ENCODE measurements around the gene ALKAL2.

Gene ALKAL2

DNA sequence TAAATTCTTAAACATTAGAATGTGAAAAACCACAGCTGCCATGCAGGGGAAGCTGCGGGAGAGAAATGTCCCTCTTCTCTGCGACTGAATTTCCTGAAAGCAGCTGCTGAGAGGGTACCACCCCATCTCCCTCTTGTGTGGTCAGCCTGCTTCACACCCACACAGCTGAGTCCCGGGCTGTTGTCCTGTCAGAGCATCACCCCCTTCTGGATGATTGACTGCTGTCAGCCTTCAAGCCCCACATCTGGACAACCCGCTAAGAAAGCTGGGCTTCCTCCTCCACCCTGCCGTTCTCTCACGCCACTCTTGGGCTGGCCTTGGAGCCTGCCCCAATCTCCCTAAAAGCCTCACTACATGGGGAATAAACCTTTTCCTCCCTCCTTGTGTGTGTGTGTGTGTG is 50.0 kb downstream of the ALKAL2 start:
- H3K27me3 ChIP-seq (ENCODE audit: insufficient read depth, low read length) = no peaks in the 10 kb centered on the region
- H3K4me2 ChIP-seq (ENCODE audit: low read length) = no peak overlapping the region
- H3K27ac ChIP-seq (ENCODE audit: low read depth, low read length, poor library complexity, severe bottlenecking) = no peak overlapping the region
- no peak overlapping the region for H2AFZ ChIP-seq (ENCODE audit: low read length)
- H3K79me2 ChIP-seq (ENCODE audit: insufficient read depth, low read length) = no peaks in the 10 kb centered on the region
- no peaks in the 10 kb centered on the region for H3K9me3 ChIP-seq (ENCODE audit: low read length)
- no peak overlapping the region for H3K4me3 ChIP-seq (ENCODE audit: low read depth, low read length, poor library complexity, severe bottlenecking)
- no peak overlapping the region for H3K9ac ChIP-seq (ENCODE audit: low read length)
- no peaks in the 10 kb centered on the region for H3K4me1 ChIP-seq (ENCODE audit: insufficient read depth, low read length, severe bottlenecking)
- H4K20me1 ChIP-seq (ENCODE audit: insufficient read depth, low read length) = no peaks in the 10 kb centered on the region
- H3K36me3 ChIP-seq (ENCODE audit: insufficient read depth, low read length) = peaks cover 7% of the 10 kb centered on the region
- no peak for TF ChIP-seq EZH2 (IDR thresholded peaks at IDR 0.05; ENCODE audit: borderline replicate concordance, low read length)
- TF ChIP-seq, protein P1, sequence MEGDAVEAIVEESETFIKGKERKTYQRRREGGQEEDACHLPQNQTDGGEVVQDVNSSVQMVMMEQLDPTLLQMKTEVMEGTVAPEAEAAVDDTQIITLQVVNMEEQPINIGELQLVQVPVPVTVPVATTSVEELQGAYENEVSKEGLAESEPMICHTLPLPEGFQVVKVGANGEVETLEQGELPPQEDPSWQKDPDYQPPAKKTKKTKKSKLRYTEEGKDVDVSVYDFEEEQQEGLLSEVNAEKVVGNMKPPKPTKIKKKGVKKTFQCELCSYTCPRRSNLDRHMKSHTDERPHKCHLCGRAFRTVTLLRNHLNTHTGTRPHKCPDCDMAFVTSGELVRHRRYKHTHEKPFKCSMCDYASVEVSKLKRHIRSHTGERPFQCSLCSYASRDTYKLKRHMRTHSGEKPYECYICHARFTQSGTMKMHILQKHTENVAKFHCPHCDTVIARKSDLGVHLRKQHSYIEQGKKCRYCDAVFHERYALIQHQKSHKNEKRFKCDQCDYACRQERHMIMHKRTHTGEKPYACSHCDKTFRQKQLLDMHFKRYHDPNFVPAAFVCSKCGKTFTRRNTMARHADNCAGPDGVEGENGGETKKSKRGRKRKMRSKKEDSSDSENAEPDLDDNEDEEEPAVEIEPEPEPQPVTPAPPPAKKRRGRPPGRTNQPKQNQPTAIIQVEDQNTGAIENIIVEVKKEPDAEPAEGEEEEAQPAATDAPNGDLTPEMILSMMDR (IDR thresholded peaks at IDR 0.05; ENCODE audit: low read length) = no peak
- no peaks in the 10 kb centered on the region for H3F3A ChIP-seq (ENCODE audit: insufficient read depth, low read length)
- no peaks in the 10 kb centered on the region for H3K9me2 ChIP-seq (ENCODE audit: low read depth, low read length)

DNA sequence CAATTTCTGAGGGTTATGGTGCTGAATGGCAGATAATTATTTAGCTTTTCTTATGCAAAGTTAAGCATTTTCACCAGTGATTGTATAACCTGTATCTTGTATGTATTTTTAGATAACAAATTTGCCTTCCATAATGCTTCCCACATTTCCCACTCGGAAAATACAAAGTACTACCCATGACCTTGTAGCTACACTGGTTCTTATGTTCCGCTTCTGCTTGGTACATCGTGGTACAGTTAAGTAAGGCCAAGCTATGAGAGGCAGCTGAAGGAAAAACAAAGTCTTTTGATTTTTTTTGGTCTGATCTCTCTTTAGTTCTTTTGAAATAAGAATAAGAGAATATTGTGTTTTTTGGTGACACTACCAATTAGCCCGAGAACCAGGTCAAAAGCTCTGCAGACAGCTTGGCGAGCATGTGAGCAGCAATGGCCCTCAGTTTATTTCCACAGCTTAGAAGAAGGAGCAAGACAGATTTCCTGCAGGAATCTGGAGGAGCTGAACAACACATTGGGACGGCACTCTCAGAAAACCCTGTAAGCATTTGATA is 50.8 kb downstream of the ALKAL2 start:
- Histone ChIP-seq H3K9me2 (ENCODE audit: low read depth, low read length) (no peaks in the 10 kb centered on the region), H3K9ac (ENCODE audit: low read length) (no peak overlapping the region), H3K4me1 (ENCODE audit: insufficient read depth, low read length, severe bottlenecking) (no peaks in the 10 kb centered on the region), H3F3A (ENCODE audit: insufficient read depth, low read length) (no peaks in the 10 kb centered on the region), H3K4me2 (ENCODE audit: low read length) (no peak overlapping the region), H3K27me3 (ENCODE audit: insufficient read depth, low read length) (no peaks in the 10 kb centered on the region), H3K79me2 (ENCODE audit: insufficient read depth, low read length) (no peaks in the 10 kb centered on the region), H4K20me1 (ENCODE audit: insufficient read depth, low read length) (no peaks in the 10 kb centered on the region), H2AFZ (ENCODE audit: low read length) (no peak overlapping the region), H3K27ac (ENCODE audit: low read depth, low read length, poor library complexity, severe bottlenecking) (no peak overlapping the region), H3K9me3 (ENCODE audit: low read length) (no peaks in the 10 kb centered on the region), H3K4me3 (ENCODE audit: low read depth, low read length, poor library complexity, severe bottlenecking) (no peak overlapping the region), H3K36me3 (ENCODE audit: insufficient read depth, low read length) (peaks cover under 1% of the 10 kb centered on the region; the same call in 1 of the 2 replicates)
- TF ChIP-seq EZH2 (IDR thresholded peaks at IDR 0.05; ENCODE audit: borderline replicate concordance, low read length) = no peak
- TF ChIP-seq, protein P1 (IDR thresholded peaks at IDR 0.05; ENCODE audit: low read length) = no peak

DNA sequence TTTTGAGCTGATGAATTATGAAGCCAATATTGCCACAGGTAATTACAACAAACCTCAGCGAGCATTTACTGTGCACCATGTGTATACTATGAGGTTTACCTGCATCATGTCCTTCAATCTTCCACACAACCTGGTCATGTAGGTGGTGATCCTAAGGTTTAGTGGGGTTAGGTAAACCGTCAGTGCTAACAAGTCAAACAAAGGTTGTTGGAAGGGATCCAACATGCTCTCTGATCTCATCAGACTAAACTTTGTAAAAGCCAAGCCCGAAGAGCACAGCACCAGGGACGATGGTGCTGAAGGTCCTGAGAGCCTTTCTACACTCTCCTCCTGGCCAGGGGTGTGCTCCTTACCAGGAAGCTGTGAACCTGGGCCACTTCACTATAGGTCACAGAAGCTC is 53.5 kb downstream of the ALKAL2 start:
- Histone ChIP-seq H3K36me3 (ENCODE audit: insufficient read depth, low read length) (no peaks in the 10 kb centered on the region), H3K27ac (ENCODE audit: low read depth, low read length, poor library complexity, severe bottlenecking) (no peak overlapping the region), H3K9me2 (ENCODE audit: low read depth, low read length) (no peaks in the 10 kb centered on the region), H3K4me1 (ENCODE audit: insufficient read depth, low read length, severe bottlenecking) (no peaks in the 10 kb centered on the region), H3K9ac (ENCODE audit: low read length) (no peak overlapping the region), H2AFZ (ENCODE audit: low read length) (no peak overlapping the region), H3K4me3 (ENCODE audit: low read depth, low read length, poor library complexity, severe bottlenecking) (no peak overlapping the region), H3F3A (ENCODE audit: insufficient read depth, low read length) (no peaks in the 10 kb centered on the region), H3K9me3 (ENCODE audit: low read length) (no peaks in the 10 kb centered on the region), H4K20me1 (ENCODE audit: insufficient read depth, low read length) (no peaks in the 10 kb centered on the region), H3K4me2 (ENCODE audit: low read length) (no peak overlapping the region), H3K79me2 (ENCODE audit: insufficient read depth, low read length) (no peaks in the 10 kb centered on the region), H3K27me3 (ENCODE audit: insufficient read depth, low read length) (no peaks in the 10 kb centered on the region)
- TF ChIP-seq, protein P1 (IDR thresholded peaks at IDR 0.05; ENCODE audit: low read length) = no peak
- no peak for TF ChIP-seq EZH2 (IDR thresholded peaks at IDR 0.05; ENCODE audit: borderline replicate concordance, low read length)

Data from OCI-LY1 (cell line).